Activated B cell treated with CpG ODN at 0.5 μM for 24 hours (primary cell): ENCODE measurements around the gene SYNE2. TPM values are rescaled to one million over a fixed set of nuclear protein-coding genes. Genes with fewer than 3 reads are reported as not detected.

Experiments used
- ATAC-seq: fragments of 200-7000 bp; cut with Tn5 transposase; one replicate; pipeline ENCODE4 v1.10.0; 2021; ENCODE audit warnings: low read depth, mild to moderate bottlenecking, moderate library complexity
- CTCF ChIA-PET: fragments of 350-600 bp; sonication (Branson Sonifier 250); formaldehyde crosslinking; loops from one replicate; lab custom pipeline; 2021; ENCODE audit warnings: antibody characterized with exemption; lab: Charles Lee
- POLR2A ChIA-PET: fragments of 350-600 bp; sonication (Branson Sonifier 250); formaldehyde crosslinking; loops from one replicate; lab custom pipeline; 2021; ENCODE audit warnings: antibody characterized with exemption; lab: Charles Lee
- DNase-seq: peaks from one replicate; pipeline ENCODE4 v3.0.0; 2022
- H3K27ac Mint-ChIP-seq: one replicate; pipeline ENCODE4 v1.8.0; 2020; ENCODE audit warnings: mixed read lengths
- H3K27me3 Mint-ChIP-seq: one replicate; pipeline ENCODE4 v1.8.0; 2021; ENCODE audit warnings: mixed read lengths
- H3K36me3 Mint-ChIP-seq: one replicate; pipeline ENCODE4 v1.8.0; 2021; ENCODE audit warnings: low read depth, mixed read lengths
- H3K4me1 Mint-ChIP-seq: one replicate; pipeline ENCODE4 v1.8.0; 2021; ENCODE audit warnings: mixed read lengths
- H3K4me3 Mint-ChIP-seq: one replicate; pipeline ENCODE4 v1.8.0; 2020; ENCODE audit warnings: mild to moderate bottlenecking, mixed read lengths
- H3K9me3 Mint-ChIP-seq: one replicate; pipeline ENCODE4 v1.8.0; 2020; ENCODE audit warnings: mixed read lengths
- intact Hi-C: fragments of 100-400 bp; cut with micrococcal nuclease; formaldehyde crosslinking; loops from one replicate; pipeline ENCODE4 v1.15.1; 2024
- total RNA-seq: library from RNA; stranded (reverse); gene quantifications from 2 replicates; pipeline ENCODE4 v1.2.3, GENCODE V29; 2022
- TF ChIP-seq, protein P1 (sequence below): fragments of 200-600 bp; IDR thresholded peaks from one replicate; pipeline ENCODE4 v1.8.0; 2022; ENCODE audit warnings: antibody characterized with exemption, mild to moderate bottlenecking

Gene SYNE2
- total RNA-seq, 1 donor from 2014 or later, result 40.1 TPM

DNA sequence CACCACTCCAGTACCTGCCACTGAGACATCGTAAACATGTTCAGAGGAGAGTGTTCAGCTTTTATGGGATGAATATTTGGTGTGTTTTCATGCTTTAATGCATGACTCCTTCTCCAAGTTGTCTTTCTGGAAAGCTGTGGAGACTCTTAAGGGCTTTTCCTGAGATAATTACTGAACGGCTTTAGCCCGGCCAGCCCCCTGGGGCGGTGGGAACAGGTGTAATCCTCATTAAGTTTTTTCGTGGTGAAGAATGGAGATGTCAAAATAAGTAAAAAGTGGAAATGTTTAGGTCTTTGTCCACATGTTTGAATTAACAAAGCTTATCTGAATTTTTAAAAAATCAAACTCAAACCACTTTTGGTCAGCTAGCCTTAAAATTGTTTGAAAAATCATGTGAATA is 1.5 kb downstream of the SYNE2 start:
- Mint-ChIP-seq H3K27me3 (no peaks in the 10 kb centered on the region), H3K27ac (peak overlapping the region; percentile 87), H3K4me3 (peak overlapping the region; percentile 92), H3K9me3 (no peaks in the 10 kb centered on the region), H3K36me3 (no peaks in the 10 kb centered on the region), H3K4me1 (peaks cover 24% of the 10 kb centered on the region)
- TF ChIP-seq, protein P1, sequence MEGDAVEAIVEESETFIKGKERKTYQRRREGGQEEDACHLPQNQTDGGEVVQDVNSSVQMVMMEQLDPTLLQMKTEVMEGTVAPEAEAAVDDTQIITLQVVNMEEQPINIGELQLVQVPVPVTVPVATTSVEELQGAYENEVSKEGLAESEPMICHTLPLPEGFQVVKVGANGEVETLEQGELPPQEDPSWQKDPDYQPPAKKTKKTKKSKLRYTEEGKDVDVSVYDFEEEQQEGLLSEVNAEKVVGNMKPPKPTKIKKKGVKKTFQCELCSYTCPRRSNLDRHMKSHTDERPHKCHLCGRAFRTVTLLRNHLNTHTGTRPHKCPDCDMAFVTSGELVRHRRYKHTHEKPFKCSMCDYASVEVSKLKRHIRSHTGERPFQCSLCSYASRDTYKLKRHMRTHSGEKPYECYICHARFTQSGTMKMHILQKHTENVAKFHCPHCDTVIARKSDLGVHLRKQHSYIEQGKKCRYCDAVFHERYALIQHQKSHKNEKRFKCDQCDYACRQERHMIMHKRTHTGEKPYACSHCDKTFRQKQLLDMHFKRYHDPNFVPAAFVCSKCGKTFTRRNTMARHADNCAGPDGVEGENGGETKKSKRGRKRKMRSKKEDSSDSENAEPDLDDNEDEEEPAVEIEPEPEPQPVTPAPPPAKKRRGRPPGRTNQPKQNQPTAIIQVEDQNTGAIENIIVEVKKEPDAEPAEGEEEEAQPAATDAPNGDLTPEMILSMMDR, result no peak
- DNase-seq (no peak), ATAC-seq (no peak)
- intact Hi-C loops, result loop anchor here (5.0 to 10.0 kb wide), 7 partner anchors 33 to 688 kb away; partner anchors contain the start of genes HSPA2, MTHFD1, PPP2R5E and ZBTB1
- CTCF ChIA-PET, result interaction anchor here (1.6 kb wide), 1 partner anchor 13 kb away, joined by 3 read pairs; no protein-coding TSS in a partner anchor
- POLR2A ChIA-PET, result interaction anchor here (0.6 to 2.5 kb wide), 6 partner anchors 8 to 484 kb away, joined by 3 to 9 read pairs (median 5); partner anchors contain the start of gene PPP2R5E

DNA sequence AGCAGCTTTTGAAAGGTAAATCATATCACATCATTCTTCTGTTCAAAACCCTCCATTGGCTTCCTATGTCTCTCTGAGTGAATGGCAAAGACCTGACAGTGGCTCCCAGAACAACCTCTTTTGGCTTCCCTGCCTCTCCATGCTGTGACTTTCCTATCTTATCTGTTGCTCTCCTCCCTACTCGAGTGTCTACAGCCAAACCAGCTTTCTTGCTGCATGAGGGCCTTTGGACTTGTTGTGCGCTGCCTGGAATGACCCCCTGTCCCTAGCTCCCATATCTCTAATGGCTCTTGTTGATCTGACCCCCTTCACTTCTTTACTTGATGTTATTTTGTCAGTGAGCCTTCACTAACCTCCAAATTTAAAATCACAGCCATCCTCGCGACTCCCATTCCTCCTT is 2.5 kb downstream of the SYNE2 start:
- TF ChIP-seq, protein P1, result no peak

DNA sequence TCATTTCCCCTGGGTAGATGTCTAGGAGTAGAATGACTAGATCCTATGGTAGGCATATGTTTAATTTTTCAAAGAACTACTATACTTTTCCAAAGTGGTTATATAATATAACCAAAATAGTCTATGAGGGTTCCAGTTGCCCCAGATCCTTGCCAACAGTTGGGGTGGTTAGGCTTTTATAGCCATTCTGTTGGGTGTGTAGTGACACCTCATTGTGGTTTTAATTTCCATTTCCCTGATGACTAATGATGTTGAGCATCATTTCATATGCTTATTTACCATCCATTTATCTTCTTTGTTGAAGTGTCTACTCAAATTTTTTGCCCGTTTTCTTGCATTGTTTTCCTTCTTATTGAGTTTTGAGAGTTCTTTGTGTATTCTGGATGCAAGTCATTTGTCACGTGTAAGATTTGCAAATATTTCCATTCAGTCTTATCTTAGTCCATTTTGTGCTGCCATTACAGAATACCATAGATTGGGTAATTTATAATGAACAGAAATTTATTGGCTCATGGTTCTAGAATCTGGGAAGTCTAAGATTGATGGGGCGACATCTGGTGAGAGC is 4.7 kb downstream of the SYNE2 start:
- TF ChIP-seq, protein P1, result no peak
- intact Hi-C loops, result loop anchor here (10.0 kb wide), 1 partner anchor 647 kb away; the partner anchor contains the start of genes ZBTB1 and ZBTB25
- Mint-ChIP-seq H3K4me3 (no peak overlapping the region), H3K27me3 (no peaks in the 10 kb centered on the region), H3K9me3 (no peaks in the 10 kb centered on the region), H3K4me1 (peaks cover 29% of the 10 kb centered on the region), H3K27ac (no peak overlapping the region), H3K36me3 (no peaks in the 10 kb centered on the region)
- DNase-seq (no peak), ATAC-seq (no peak)
- ChIA-PET CTCF (no interaction called here), POLR2A (no interaction called here)

More for the DNA sequence above, 2.5 kb downstream of the SYNE2 start:
- intact Hi-C loops, result loop anchor here (10.0 kb wide), 1 partner anchor 650 kb away; the partner anchor contains the start of genes ZBTB1 and ZBTB25
- ATAC-seq (no peak), DNase-seq (no peak)
- no peak overlapping the region for H3K4me3 Mint-ChIP-seq
- no peaks in the 10 kb centered on the region for H3K27me3 Mint-ChIP-seq
- CTCF ChIA-PET, result interaction anchor here (0.9 kb wide), 1 partner anchor 14 kb away, joined by 4 read pairs; no protein-coding TSS in a partner anchor
- no peaks in the 10 kb centered on the region for H3K9me3 Mint-ChIP-seq
- POLR2A ChIA-PET, result interaction anchor here (2.1 kb wide), 1 partner anchor 9 kb away, joined by 7 read pairs; no protein-coding TSS in a partner anchor
- peak overlapping the region; percentile 30 for H3K27ac Mint-ChIP-seq
- no peaks in the 10 kb centered on the region for H3K36me3 Mint-ChIP-seq
- peaks cover 24% of the 10 kb centered on the region for H3K4me1 Mint-ChIP-seq

DNA sequence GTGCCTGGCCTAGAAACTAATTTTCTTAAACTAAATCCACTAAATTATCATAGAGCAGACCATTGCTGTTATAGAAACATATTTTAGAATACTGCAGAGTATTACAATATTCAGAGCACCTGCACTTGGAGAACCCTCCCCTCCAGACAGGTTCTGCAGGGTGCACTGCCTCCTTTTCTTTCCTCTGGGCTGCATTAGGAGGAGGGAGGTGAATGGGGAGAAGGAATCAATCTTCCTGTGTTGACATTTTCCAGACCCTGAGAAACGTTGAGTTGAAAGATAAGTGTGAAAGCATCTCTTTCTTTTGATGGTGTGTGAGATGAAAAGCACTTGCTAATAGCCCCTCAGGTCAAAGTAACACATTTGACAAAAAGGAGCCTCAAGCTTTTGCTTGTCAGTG is 7.3 kb downstream of the SYNE2 start:
- TF ChIP-seq, protein P1, result no peak
- POLR2A ChIA-PET, result no interaction called here

DNA sequence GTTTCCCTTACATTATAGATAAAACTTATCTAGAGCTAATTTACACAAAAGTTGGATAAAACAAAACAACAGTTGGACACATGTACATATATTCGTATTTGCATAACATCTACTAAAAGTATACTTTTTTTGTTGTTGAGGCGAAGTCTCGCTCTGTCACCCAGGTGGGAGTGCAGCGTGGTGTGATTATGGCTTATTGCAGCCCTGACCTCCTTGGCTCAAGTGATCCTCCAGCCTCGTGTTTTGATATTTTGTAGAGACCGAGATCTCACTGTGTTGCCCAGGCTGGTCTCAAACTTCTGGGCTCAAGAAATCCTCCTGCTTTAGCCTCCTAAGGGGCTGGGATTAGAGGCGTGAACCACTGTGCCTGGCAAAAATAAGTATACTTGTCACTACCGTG is 9.4 kb downstream of the SYNE2 start:
- TF ChIP-seq, protein P1, result no peak
- Mint-ChIP-seq H3K27me3 (no peaks in the 10 kb centered on the region), H3K27ac (no peak overlapping the region), H3K4me3 (peak overlapping the region; percentile 35), H3K9me3 (no peaks in the 10 kb centered on the region), H3K4me1 (peaks cover 41% of the 10 kb centered on the region), H3K36me3 (no peaks in the 10 kb centered on the region)
- intact Hi-C loops, result no loop called here
- POLR2A ChIA-PET, result interaction anchor here (1.3 kb wide), 1 partner anchor 8 kb away, joined by 7 read pairs; no protein-coding TSS in a partner anchor
- DNase-seq, result no peak
- CTCF ChIA-PET, result no interaction called here
- no peak for ATAC-seq

More for the DNA sequence above, 7.3 kb downstream of the SYNE2 start:
- peaks cover 33% of the 10 kb centered on the region for H3K4me1 Mint-ChIP-seq
- CTCF ChIA-PET, result no interaction called here
- no peak overlapping the region for H3K27ac Mint-ChIP-seq
- no peak overlapping the region for H3K4me3 Mint-ChIP-seq
- ATAC-seq (no peak), DNase-seq (no peak)
- no peaks in the 10 kb centered on the region for H3K27me3 Mint-ChIP-seq
- no peaks in the 10 kb centered on the region for H3K36me3 Mint-ChIP-seq
- H3K9me3 Mint-ChIP-seq, result no peaks in the 10 kb centered on the region
- intact Hi-C loops, result no loop called here
